ENCODE data around the gene CTIF. TPM values are rescaled to one million over a fixed set of nuclear protein-coding genes. Genes with fewer than 3 reads are reported as not detected.

The CTIF gene
- total RNA-seq, 1 donor from 2014 or later: 12.6 TPM

- DNase-seq (ENCODE audit: low read depth in 2 of 2): no peak
Measured at GRCh38 chr18:48785091-48785614, 246.3 kb downstream of the CTIF start.

- no peak for DNase-seq (ENCODE audit: low read depth in 2 of 2)
Measured at GRCh38 chr18:48785736-48786454, 247.1 kb downstream of the CTIF start.

GRCh38 chr18:48786455-48787202 lies 247.8 kb downstream of the CTIF start:
- no peak for DNase-seq (ENCODE audit: low read depth in 2 of 2)

DNA sequence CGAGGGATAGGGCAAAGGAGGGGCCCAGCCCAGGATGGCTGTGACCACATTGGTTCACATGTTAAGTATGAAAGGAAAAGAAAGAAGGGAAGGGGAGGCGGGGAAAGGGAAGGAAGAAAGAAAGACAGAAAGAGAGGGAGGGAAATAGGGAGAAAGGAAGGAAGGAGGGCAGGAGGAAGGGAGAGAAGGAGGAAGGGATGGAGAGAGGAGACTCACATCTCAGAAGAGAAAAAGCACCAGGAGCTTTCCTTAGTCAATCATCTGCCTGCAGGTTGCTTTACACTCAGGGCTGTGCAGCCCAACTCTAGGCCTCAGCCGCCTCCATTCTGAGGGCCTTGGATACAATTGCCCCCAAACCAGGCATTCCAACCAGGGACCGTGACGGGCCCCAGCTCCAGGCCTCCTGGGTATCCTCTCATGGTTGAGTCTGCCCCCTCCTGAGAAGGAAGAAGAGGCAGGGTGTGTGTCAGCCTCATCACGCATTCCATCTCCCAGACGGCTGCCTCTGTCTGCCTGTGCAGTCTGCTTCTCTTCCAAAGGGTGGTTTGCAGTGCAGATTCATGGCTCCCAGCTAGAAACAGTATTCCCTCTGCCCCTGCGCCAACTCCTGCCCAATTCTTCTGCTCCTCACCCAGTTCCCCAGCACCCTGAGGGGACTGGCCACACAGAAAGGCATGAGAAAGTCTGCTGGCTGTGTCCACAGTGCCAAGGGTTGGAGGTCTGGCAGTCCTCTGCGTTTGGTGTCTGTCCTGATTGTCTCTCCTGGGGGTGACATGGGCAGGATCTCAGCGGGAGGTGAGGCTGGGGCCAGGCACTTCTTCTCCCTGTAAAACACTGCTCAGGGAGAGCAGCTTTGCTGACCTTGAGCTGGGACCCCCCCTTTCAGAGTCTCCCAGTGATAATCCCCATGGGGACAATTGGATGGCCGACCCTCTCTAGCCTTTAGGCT lies 248.6 kb downstream of the CTIF start:
- no peak for DNase-seq (ENCODE audit: low read depth in 2 of 2)

DNA sequence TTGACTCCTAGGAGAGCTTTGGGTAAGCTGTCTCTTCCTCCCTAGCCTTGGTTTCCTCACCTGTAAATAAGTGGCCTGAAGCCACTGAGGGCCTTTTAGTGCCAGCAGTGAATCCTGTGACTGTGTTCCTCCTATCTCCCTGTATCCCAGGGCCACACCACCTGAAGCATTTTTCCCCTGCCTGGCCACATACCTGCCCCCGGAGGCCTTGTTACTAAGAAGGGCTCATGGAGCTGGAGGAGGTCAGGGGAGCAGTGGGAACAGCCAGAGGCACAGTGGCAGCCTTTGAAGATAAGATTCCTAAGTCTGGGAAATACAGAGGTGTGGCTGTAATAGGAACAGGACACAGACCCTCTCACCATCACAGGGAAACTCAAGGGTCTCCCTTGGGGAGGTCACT lies 249.5 kb downstream of the CTIF start:
- DNase-seq (ENCODE audit: low read depth in 2 of 2): no peak

- no peak for DNase-seq (ENCODE audit: low read depth in 2 of 2)
Measured at GRCh38 chr18:48789259-48789812, 250.5 kb downstream of the CTIF start.

DNA sequence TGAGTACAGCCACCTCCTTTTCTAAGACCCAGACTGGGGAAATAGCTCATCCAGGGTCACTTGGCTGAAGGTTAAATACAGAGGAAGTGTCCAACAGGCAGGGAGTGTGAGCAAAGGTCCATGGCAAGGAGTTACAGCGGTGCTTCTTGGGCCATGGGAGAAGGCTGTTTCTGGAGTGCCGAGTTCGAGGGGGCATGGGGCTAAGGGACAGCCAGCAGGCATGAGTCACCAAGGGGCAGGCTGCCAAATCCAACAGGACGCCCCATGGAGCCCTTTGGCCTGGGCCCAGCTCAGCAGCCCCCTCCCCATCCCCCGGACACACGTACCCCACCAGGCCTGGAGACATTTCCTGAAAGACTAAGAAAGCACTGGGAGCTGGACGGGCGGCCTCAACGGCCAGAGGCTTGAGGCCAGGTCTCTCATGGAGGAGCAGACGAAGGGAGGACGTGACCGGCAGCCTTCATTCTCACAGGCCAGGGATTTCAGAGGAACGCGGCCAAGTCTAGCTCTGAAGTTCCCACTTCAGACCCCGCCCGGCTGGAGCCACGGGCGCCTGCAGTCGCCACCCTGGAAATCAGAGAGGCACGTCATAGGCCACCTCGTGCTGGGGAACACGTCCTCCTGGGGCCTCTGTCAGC lies 251.5 kb downstream of the CTIF start:
- DNase-seq (ENCODE audit: low read depth in 2 of 2): peak; percentile 69 to 98

DNA sequence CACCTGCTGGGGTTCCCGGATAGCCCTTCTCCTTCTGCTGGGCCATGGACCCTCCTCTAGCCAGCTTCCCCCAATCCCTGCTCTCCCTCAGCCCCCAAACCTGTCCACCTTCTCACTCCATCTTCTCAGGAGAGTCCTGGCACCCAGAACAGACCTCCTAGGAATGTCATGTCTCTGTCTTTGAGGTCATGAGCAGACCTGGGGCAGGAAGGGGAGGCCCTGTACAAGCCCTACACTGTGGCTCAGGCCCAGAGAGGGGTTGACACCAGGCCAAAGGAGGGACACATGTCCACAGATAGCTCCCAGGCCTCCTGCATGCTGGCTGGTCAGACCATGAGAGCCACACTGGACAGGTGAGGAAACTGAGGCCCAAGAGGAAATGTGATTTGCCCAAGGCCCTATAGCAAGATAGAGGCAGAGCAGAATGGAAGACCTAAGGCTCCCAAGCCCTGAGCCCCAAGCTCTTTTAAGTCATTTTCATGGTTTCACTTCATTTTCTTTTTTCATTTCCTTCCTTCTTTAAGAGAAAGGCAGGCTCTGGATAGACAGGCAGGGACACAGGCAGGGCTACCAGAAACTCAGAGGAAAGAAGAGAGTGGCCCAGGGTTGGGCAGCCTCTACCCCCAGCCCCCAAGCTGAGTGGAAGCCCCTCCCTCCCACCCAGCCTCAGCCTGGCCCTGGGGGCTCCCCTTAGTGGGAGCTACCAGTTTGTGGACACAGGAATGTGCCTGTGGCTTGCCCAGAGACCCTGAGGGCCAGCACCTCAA lies 252.2 kb downstream of the CTIF start:
- DNase-seq (ENCODE audit: low read depth in 2 of 2): no peak

DNA sequence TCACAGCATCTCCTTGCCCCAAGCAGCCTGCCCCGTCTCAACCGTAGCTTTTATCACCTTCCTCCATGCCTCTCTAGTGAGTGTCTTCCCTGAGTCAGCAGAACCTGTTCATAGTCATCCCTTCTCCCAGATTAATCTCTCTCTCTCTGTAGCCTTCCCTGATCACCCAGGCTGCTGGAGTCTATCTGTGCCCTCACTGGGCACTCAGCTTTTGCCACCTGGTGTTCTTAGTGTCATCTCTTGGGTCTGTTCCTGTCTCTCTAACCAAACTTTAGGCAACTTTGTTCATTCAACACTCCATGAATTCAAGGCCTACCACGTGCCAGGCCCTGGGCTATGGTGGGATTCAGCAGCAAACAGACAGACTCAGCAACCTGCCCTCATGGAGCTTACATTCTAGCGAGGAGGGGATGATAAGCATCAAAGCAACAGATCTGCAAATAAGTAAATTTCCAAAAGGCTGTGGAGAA lies 252.8 kb downstream of the CTIF start:
- no peak for DNase-seq (ENCODE audit: low read depth in 2 of 2)

GRCh38 chr18:48792141-48792540 lies 253.3 kb downstream of the CTIF start:
- DNase-seq (ENCODE audit: low read depth in 2 of 2): no peak

GRCh38 chr18:48792611-48793380 lies 254.0 kb downstream of the CTIF start:
- no peak for DNase-seq (ENCODE audit: low read depth in 2 of 2)

GRCh38 chr18:48794251-48794970 lies 255.6 kb downstream of the CTIF start:
- DNase-seq (ENCODE audit: low read depth in 2 of 2): no peak

GRCh38 chr18:48795696-48796095 lies 256.9 kb downstream of the CTIF start:
- DNase-seq (ENCODE audit: low read depth in 2 of 2): no peak

DNA sequence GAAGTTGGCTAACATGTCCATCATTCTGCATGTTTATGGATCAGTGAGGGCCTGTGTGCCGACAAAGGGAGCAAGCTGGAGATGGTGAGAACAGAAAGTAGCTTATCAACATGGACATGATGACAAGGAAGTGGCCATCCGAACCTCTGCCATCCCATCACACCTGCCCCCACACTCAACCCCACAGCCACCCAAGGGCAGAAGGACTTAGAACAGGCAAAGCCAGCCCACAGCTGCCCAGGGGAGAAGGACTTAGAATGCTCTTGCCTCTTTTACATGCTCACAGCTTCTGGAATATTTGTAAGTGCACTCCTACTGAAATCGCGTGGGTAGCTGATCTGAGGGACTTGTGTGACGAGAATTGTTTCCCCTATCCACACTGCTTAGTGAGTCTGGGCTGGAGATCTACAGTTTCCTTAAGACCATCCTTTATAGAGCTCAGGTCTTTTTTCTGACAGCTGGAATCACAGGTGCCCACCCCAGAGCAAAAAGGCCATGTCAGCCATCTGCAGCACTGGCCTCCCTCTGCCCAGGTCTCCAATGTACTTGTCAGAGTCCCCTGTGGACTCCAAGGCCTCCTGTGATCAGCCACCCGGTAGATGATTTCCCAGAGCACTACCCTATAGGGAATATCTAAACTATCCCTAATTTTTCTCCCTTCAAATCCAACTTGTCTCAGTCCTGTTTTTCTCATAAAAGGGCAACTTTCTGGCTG lies 257.8 kb downstream of the CTIF start:
- DNase-seq (ENCODE audit: low read depth in 2 of 2): no peak

GRCh38 chr18:48797841-48798255 lies 259.0 kb downstream of the CTIF start:
- DNase-seq (ENCODE audit: low read depth in 2 of 2): no peak

- no peak for DNase-seq (ENCODE audit: low read depth in 2 of 2)
Measured at GRCh38 chr18:48798334-48799245, 259.8 kb downstream of the CTIF start.

Data from dermis microvascular lymphatic vessel endothelial cell (primary cell).